Brain microvascular endothelial cell (primary cell): ENCODE results near the gene AKAP11.
"Not testable (repeated sequence)": the region's sequence is repeated elsewhere in the genome, so short reads cannot be mapped to it uniquely, and the experiment has no call there.

Experiments used
- DNase-seq: peaks from one replicate; pipeline ENCODE4 v3.0.0-alpha.2; 2020
- H3K27ac ChIP-seq: fragments of 250-450 bp; sonication (Bioruptor Pico); 2 replicates; pipeline ENCODE4 v1.5.1; 2020; ENCODE audit warnings: mild to moderate bottlenecking, moderate library complexity
- H3K27me3 ChIP-seq: fragments of 250-450 bp; sonication (Bioruptor Pico); replicated peaks from 2 replicates; pipeline ENCODE4 v1.5.1; 2020; ENCODE audit warnings: mild to moderate bottlenecking
- H3K36me3 ChIP-seq: fragments of 250-450 bp; sonication (Bioruptor Pico); replicated peaks from 2 replicates; pipeline ENCODE4 v1.5.1; 2020; ENCODE audit warnings: mild to moderate bottlenecking
- H3K4me3 ChIP-seq: 2 replicates; pipeline ENCODE4 v1.5.1; 2011; ENCODE audit warnings: low read depth, mild to moderate bottlenecking, control low read depth, low read length, moderate library complexity
- in situ Hi-C: cut with HindIII; loops from 2 replicates; pipeline ENCODE4 v1.10.0; 2017; ENCODE audit warnings: low sequenced_read_pairs, low pct_ligation_motif_present
- TF ChIP-seq, protein P1 (sequence below): IDR thresholded peaks from 2 replicates; pipeline ENCODE4 v1.5.1; 2011; ENCODE audit warnings: low read depth, mild to moderate bottlenecking, moderate library complexity, low read length, control low read depth, inconsistent platforms; ENCODE audit errors: missing control alignments

AKAP11 gene

DNA sequence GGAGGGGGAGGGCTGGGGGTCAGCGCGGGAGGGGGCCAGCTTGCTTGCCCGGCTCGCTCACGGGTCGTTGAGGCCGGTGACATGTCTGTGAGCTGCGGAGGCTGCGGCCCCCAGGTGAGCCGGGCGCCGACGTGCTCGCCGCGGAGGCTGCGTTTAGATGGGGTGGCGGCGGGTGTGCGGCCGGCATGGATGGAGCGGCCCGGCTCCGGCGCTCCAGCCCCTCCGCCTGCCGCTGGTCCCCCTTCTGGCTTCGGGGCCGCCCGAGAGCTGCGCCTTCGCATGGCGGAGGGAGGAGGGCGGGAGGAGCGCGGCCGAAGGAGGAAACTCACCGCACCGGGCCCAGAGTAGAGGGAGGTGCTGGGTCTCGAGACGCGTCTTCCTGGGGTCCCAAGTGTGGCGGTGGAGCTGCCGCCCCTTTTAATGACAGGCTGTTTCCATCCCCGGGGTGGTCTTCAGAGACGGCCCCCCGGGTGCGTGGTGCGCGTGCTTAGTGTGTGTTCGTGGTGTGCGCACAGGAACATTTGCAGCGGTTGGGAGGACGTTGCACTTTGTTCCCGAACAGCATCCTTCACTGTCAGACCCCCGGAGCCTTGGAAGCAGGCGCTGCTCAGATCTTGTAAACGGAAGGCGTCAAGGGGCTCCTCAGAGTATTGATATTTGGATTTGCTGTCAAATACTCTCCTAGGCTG lies at the start of gene AKAP11:
Gene AKAP11 (plus strand): TSS at position 38 of the 689 bp plus-strand sequence. CDS start 14,197 bp downstream, outside the sequence.
- no peaks in the 10 kb centered on the region for H3K36me3 ChIP-seq
- in situ Hi-C loops: no loop called here
- peak within 1 kb of the TSS; percentile 84 for H3K4me3 ChIP-seq
- H3K27me3 ChIP-seq: no peaks in the 10 kb centered on the region
- TF ChIP-seq, protein P1, sequence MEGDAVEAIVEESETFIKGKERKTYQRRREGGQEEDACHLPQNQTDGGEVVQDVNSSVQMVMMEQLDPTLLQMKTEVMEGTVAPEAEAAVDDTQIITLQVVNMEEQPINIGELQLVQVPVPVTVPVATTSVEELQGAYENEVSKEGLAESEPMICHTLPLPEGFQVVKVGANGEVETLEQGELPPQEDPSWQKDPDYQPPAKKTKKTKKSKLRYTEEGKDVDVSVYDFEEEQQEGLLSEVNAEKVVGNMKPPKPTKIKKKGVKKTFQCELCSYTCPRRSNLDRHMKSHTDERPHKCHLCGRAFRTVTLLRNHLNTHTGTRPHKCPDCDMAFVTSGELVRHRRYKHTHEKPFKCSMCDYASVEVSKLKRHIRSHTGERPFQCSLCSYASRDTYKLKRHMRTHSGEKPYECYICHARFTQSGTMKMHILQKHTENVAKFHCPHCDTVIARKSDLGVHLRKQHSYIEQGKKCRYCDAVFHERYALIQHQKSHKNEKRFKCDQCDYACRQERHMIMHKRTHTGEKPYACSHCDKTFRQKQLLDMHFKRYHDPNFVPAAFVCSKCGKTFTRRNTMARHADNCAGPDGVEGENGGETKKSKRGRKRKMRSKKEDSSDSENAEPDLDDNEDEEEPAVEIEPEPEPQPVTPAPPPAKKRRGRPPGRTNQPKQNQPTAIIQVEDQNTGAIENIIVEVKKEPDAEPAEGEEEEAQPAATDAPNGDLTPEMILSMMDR: no peak
- peak within 1 kb of the TSS; percentile 92 for H3K27ac ChIP-seq
- DNase-seq: peak; percentile 24

DNA sequence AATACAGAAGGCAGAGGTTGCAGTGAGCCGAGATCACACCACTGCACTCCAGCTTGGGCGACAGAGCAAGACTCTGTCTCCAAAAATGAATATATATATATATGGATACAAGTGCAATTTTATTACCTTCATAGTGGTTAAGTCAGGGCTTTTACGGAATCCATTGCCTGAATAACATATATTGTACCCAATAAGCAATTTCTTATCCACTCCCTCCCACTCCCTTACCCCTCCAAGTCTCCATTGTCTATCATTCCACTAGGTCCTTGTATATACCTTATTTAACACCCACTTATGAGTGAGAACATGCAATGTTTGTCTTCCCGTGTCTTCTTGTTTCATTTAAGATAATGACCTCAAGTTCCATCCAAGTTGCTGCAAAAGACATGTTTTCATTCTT lies 48.3 kb upstream of the AKAP11 start:
- in situ Hi-C loops: no loop called here
- no peak overlapping the region for H3K27ac ChIP-seq
- no peak overlapping the region for H3K4me3 ChIP-seq
- no peaks in the 10 kb centered on the region for H3K27me3 ChIP-seq
- TF ChIP-seq, protein P1: no peak
- peaks cover 28% of the 10 kb centered on the region for H3K36me3 ChIP-seq
- DNase-seq: no peak

DNA sequence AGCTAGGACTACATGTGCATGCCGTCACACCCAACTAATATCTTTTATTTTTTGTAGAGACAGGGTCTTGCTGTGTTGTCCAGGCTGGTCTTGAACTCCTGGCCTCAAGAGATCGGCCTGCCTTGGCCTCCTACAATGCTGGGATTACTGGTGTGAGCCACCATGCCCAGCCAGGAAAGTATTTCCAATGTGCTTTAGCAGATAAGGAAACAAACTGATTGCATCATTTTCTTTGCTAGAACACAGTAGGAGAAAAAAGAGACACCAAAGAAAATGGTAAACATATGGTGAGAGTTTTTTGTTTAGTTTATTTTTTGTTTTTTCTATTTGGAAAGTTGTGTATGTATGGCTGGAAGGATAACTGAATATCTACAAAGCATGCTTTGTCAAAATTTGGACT lies 46.9 kb upstream of the AKAP11 start:
- Histone ChIP-seq H3K27me3 (no peaks in the 10 kb centered on the region), H3K36me3 (peaks cover 22% of the 10 kb centered on the region), H3K27ac (no peak overlapping the region), H3K4me3 (no peak overlapping the region)
- in situ Hi-C loops: no loop called here
- DNase-seq: no peak
- TF ChIP-seq, protein P1: no peak

- H3K27ac ChIP-seq, DNase-seq, H3K27me3 ChIP-seq, H3K4me3 ChIP-seq, in situ Hi-C loops: not testable (repeated sequence)
- peaks cover 11% of the 10 kb centered on the region for H3K36me3 ChIP-seq
These were observed 45.2 kb upstream of the AKAP11 start for GRCh38 chr13:42226759-42227158.

- no peaks in the 10 kb centered on the region for H3K27me3 ChIP-seq
These were observed 43.4 kb upstream of the AKAP11 start for GRCh38 chr13:42228527-42228926.

GRCh38 chr13:42229287-42229686 lies 42.7 kb upstream of the AKAP11 start:
- H3K27ac ChIP-seq: no peak overlapping the region
- no peaks in the 10 kb centered on the region for H3K27me3 ChIP-seq
- no peak overlapping the region for H3K4me3 ChIP-seq
- in situ Hi-C loops: no loop called here
- TF ChIP-seq, protein P1: no peak
- DNase-seq: no peak
- peaks cover 9% of the 10 kb centered on the region for H3K36me3 ChIP-seq

More at GRCh38 chr13:42228527-42228926, 43.4 kb upstream of the AKAP11 start:
- TF ChIP-seq, protein P1: no peak
- Histone ChIP-seq H3K27ac (no peak overlapping the region), H3K4me3 (no peak overlapping the region), H3K36me3 (peaks cover 9% of the 10 kb centered on the region)
- DNase-seq: no peak
- in situ Hi-C loops: no loop called here
